ENCODE data around the gene ZNF433.

DNA sequence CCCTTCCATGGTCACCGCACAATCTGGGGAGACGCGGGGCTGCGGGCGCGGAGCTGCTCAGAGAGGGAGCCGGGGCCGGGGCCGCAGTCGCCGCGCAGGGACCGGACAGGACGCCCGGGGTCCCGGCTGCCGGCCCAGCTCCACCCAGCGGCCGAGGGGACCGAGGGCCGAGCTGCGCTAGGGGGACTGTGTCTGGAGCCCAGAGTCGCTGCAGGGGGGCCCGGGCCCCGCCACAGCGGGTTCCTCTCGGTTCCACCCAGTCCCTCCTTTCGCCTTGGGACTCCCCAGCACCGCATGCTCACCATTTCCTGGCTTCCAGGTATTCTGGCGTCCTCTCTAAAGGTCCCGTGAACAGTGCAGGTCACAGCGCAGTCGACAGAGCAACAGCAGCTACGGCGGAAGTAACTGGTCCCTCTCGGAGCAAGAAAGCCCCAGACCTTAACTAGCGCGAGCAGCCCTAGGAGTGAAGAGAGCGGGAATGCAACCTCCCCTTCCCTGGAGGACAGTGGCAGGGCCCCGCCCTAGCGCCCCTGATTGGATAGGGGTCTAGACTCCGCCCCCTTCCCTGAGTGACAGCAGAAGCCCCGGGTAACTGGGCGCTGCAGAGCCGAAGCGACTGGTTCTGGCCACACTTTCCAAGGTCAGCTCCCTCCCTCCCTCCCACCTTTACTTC, 17.2 kb upstream of the ZNF433 start, which contains the start of gene ZNF878:
- TF ChIP-seq EZH2 (optimal IDR thresholded peaks at IDR 0.05; ENCODE audit: low read depth, low read length) = no peak
- TF ChIP-seq, protein P1, sequence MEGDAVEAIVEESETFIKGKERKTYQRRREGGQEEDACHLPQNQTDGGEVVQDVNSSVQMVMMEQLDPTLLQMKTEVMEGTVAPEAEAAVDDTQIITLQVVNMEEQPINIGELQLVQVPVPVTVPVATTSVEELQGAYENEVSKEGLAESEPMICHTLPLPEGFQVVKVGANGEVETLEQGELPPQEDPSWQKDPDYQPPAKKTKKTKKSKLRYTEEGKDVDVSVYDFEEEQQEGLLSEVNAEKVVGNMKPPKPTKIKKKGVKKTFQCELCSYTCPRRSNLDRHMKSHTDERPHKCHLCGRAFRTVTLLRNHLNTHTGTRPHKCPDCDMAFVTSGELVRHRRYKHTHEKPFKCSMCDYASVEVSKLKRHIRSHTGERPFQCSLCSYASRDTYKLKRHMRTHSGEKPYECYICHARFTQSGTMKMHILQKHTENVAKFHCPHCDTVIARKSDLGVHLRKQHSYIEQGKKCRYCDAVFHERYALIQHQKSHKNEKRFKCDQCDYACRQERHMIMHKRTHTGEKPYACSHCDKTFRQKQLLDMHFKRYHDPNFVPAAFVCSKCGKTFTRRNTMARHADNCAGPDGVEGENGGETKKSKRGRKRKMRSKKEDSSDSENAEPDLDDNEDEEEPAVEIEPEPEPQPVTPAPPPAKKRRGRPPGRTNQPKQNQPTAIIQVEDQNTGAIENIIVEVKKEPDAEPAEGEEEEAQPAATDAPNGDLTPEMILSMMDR (IDR thresholded peaks at IDR 0.05; ENCODE audit: low read length) = no peak
- no peak for TF ChIP-seq EZH2phosphoT487 (IDR thresholded peaks at IDR 0.05; ENCODE audit: low read length)

Measured in MM.1S (cell line).